ENCODE data around the gene MAN1A2.
A peak's percentile ranks its signal among the peaks of the same experiment; 100 is the strongest.
"Not testable (repeated sequence)": the region's sequence is repeated elsewhere in the genome, so short reads cannot be mapped to it uniquely, and the experiment has no call there.

Gene MAN1A2

GRCh38 chr1:117346206-117346928, 20.9 kb upstream of the MAN1A2 start:
- H3K36me3 Mint-ChIP-seq (ENCODE audit: low read depth), result no peaks in the 10 kb centered on the region
- H3K27me3 Mint-ChIP-seq (ENCODE audit: low read depth), result peaks cover 5% of the 10 kb centered on the region
- H3K4me1 Mint-ChIP-seq (ENCODE audit: low read depth), result peaks cover 6% of the 10 kb centered on the region
- H3K9me3 Mint-ChIP-seq, result no peaks in the 10 kb centered on the region
- H3K27ac Mint-ChIP-seq, result no peak overlapping the region
- no peak overlapping the region for H3K4me3 Mint-ChIP-seq

- no peak overlapping the region for H3K27ac Mint-ChIP-seq
- H3K36me3 Mint-ChIP-seq (ENCODE audit: low read depth), result peaks cover 2% of the 10 kb centered on the region
- no peak overlapping the region for H3K4me3 Mint-ChIP-seq
- H3K27me3 Mint-ChIP-seq (ENCODE audit: low read depth), result peaks cover 9% of the 10 kb centered on the region
- no peaks in the 10 kb centered on the region for H3K4me1 Mint-ChIP-seq (ENCODE audit: low read depth)
- no peaks in the 10 kb centered on the region for H3K9me3 Mint-ChIP-seq
These were observed 19.3 kb upstream of the MAN1A2 start for GRCh38 chr1:117347907-117348306.

DNA sequence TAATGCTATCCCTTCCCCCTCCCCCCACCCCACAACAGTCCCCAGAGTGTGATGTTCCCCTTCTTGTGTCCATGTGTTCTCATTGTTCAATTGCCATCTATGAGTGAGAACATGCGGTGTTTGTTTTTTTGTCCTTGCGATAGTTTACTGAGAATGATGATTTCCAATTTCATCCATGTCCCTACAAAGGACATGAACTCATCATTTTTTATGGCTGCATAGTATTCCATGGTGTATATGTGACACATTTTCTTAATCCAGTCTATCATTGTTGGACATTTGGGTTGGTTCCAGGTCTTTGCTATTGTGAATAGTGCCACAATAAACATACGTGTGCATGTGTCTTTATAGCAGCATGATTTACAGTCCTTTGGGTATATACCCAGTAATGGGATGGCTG, 14.6 kb upstream of the MAN1A2 start:
- not testable (repeated sequence) for H3K9me3 Mint-ChIP-seq; H3K4me3 Mint-ChIP-seq; H3K4me1 Mint-ChIP-seq (ENCODE audit: low read depth); H3K27ac Mint-ChIP-seq; H3K36me3 Mint-ChIP-seq (ENCODE audit: low read depth); H3K27me3 Mint-ChIP-seq (ENCODE audit: low read depth)

GRCh38 chr1:117357833-117358603, 9.2 kb upstream of the MAN1A2 start:
- H3K36me3 Mint-ChIP-seq (ENCODE audit: low read depth); H3K4me1 Mint-ChIP-seq (ENCODE audit: low read depth); H3K27me3 Mint-ChIP-seq (ENCODE audit: low read depth); H3K9me3 Mint-ChIP-seq; H3K4me3 Mint-ChIP-seq; H3K27ac Mint-ChIP-seq: not testable (repeated sequence)

DNA sequence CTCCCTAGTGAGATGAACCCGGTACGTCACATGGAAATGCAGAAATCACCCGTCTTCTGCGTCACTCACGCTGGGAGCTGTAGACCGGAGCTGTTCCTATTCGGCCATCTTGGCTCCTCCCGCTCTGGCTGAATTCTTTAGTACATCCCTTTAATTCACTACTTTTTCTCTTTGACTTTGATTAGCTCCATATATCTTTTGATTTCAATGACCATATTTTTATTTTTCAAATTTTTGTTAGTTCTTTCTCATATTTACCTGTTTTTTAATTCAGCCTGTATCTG, 8.7 kb upstream of the MAN1A2 start:
- not testable (repeated sequence) for H3K27ac Mint-ChIP-seq; H3K4me3 Mint-ChIP-seq; H3K27me3 Mint-ChIP-seq (ENCODE audit: low read depth); H3K9me3 Mint-ChIP-seq; H3K36me3 Mint-ChIP-seq (ENCODE audit: low read depth); H3K4me1 Mint-ChIP-seq (ENCODE audit: low read depth)

GRCh38 chr1:117359561-117360289, 7.5 kb upstream of the MAN1A2 start:
- H3K27ac Mint-ChIP-seq, result no peak overlapping the region
- H3K36me3 Mint-ChIP-seq (ENCODE audit: low read depth), result no peaks in the 10 kb centered on the region
- H3K4me3 Mint-ChIP-seq, result peak overlapping the region; percentile 9
- no peaks in the 10 kb centered on the region for H3K9me3 Mint-ChIP-seq
- peaks cover 16% of the 10 kb centered on the region for H3K4me1 Mint-ChIP-seq (ENCODE audit: low read depth)
- H3K27me3 Mint-ChIP-seq (ENCODE audit: low read depth), result peaks cover 3% of the 10 kb centered on the region

GRCh38 chr1:117362986-117363385, 4.3 kb upstream of the MAN1A2 start:
- Mint-ChIP-seq H3K9me3 (no peaks in the 10 kb centered on the region), H3K27ac (no peak overlapping the region), H3K4me3 (no peak overlapping the region), H3K27me3 (ENCODE audit: low read depth) (peaks cover 3% of the 10 kb centered on the region), H3K36me3 (ENCODE audit: low read depth) (peaks cover 3% of the 10 kb centered on the region), H3K4me1 (ENCODE audit: low read depth) (peaks cover 29% of the 10 kb centered on the region)

DNA sequence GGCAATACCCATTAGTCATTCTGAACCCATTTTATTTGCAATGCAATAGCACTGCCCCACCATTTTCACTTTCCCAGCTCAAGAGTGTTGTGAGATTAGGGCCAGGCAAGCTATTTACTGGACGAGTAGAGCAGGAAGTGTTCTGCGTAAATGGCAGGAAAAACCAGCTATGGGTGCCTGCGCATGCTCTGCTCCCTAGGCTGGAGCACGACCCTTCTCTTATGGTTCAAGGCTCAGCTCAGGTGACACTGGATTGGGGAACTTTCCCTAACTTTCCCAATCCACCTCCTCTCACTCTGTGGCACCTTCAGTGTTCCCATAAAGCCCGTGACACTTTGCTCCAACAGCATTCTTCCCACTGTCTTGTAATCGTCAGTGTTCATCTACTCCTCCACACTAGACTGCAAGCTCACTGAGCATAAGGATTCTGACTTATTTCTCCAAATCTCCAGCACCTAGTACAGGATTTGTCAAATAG, 3.6 kb upstream of the MAN1A2 start:
- no peak overlapping the region for H3K4me3 Mint-ChIP-seq
- peaks cover 35% of the 10 kb centered on the region for H3K4me1 Mint-ChIP-seq (ENCODE audit: low read depth)
- H3K9me3 Mint-ChIP-seq, result no peaks in the 10 kb centered on the region
- H3K27ac Mint-ChIP-seq, result no peak overlapping the region
- H3K27me3 Mint-ChIP-seq (ENCODE audit: low read depth), result peaks cover 3% of the 10 kb centered on the region
- peaks cover 3% of the 10 kb centered on the region for H3K36me3 Mint-ChIP-seq (ENCODE audit: low read depth)

DNA sequence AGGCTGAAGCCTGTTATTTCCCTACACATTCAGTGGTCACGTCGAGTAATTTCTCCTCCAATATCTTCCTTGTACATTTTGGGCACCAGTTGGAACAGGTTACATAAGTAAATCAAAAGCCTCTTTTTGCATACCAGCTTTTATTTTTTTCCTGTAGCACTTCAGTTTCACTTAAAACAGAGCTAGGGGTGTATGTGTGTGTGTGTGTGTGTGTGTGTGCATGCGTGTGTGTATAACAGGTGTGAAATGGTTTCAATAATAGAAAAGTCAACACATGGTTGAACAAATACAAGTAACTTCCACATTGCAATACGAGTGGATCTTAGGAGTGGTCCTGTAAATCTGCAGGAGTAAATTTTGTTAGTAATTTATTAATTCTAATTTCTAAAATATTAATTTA, 3.0 kb upstream of the MAN1A2 start:
- Mint-ChIP-seq H3K4me3 (no peak overlapping the region), H3K36me3 (ENCODE audit: low read depth) (peaks cover 3% of the 10 kb centered on the region), H3K27me3 (ENCODE audit: low read depth) (peaks cover 3% of the 10 kb centered on the region), H3K27ac (no peak overlapping the region), H3K4me1 (ENCODE audit: low read depth) (peaks cover 36% of the 10 kb centered on the region), H3K9me3 (no peaks in the 10 kb centered on the region)

DNA sequence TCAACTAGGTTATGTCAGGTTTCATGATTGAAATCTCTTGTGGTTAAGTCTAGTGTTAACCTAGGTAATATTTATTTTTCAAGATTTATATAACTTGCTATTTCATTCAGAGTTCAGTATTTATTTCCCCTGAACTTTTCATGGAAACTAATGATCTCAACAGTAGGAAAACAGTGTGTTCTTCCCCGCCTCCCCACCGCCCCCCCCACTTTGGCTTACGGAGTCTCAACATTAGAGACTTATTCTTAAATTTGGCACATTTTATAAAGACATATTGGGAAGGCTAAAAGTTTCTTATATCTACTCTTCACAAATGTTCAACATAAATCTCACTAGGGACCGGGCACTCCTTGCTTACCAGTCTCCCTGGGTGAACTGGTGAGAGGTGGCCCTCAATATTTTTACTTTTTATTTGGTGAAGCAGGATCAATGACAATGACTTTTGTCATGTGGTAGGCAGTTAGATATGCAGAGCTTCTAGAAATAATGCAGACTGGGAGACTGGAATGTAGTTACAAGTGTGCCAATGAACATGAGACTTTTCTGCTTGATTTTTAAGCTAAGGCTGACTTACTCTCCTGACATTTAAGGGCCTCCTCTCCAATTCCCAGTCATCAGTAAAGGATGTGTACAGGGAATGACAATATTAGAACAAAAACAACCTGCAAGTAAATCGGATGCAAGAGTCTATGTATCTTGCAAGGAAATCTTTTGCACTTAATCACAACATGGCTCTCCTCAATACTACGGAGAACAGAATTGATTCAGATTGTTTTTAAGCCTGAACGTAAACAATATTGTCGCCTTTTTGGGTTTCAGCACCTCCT, 1.7 kb upstream of the MAN1A2 start:
- peak overlapping the region; percentile 89 for H3K4me3 Mint-ChIP-seq
- peaks cover 38% of the 10 kb centered on the region for H3K4me1 Mint-ChIP-seq (ENCODE audit: low read depth)
- peak overlapping the region; percentile 94 for H3K27ac Mint-ChIP-seq
- no peaks in the 10 kb centered on the region for H3K9me3 Mint-ChIP-seq
- H3K27me3 Mint-ChIP-seq (ENCODE audit: low read depth), result peaks cover 3% of the 10 kb centered on the region
- H3K36me3 Mint-ChIP-seq (ENCODE audit: low read depth), result peaks cover 3% of the 10 kb centered on the region

DNA sequence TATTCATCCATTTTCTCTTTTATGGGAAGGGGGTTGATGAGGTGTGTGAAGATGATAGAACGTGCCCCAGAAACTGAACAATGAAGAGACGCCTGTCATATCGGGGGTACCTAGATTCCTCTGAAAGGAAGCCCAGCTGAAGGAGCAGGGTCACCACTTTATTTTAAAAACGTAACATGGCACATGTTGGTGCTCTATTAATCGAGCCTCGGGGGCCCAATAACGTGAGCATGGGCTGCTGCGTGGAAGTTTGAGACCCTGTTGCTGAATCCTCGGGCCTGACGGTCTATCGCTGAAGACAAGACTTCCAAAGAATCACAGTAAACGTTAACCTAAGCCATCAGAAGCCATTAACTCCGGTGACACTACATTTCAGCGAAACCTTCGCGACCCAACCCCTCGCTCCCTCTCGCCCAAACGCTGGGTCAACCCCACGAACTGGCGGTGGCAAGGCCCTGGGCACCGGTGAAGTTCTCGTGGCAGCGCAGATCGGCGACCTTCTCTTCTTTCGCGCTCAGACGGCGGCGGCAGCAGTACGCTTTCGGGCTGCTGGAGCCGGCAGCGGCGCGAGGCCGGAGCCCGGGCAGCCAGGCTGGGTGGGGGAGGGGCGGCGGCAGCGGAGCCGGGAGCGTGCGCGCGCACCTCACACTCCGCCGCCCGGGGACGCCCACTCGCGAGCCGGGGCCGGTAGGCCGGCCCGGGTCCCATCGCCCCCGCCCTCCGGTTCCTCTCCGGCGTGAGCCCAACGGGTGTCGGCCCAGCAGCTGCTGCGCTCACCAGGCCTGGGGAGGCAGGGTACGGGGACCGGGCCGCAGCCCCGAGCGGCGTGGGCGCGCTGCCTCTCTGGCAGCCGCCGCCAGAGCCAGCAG, 838 bp upstream of the MAN1A2 start:
- no peaks in the 10 kb centered on the region for H3K9me3 Mint-ChIP-seq
- peaks cover 42% of the 10 kb centered on the region for H3K4me1 Mint-ChIP-seq (ENCODE audit: low read depth)
- H3K27me3 Mint-ChIP-seq (ENCODE audit: low read depth), result no peaks in the 10 kb centered on the region

GRCh38 chr1:117368116-117369108, 1.2 kb downstream of the MAN1A2 start:
- Mint-ChIP-seq H3K27ac (peak overlapping the region; percentile 89), H3K36me3 (ENCODE audit: low read depth) (peaks cover 4% of the 10 kb centered on the region), H3K4me1 (ENCODE audit: low read depth) (peaks cover 51% of the 10 kb centered on the region), H3K9me3 (no peaks in the 10 kb centered on the region), H3K4me3 (peak overlapping the region; percentile 93), H3K27me3 (ENCODE audit: low read depth) (no peaks in the 10 kb centered on the region)

More for the DNA sequence above, 838 bp upstream of the MAN1A2 start:
- H3K36me3 Mint-ChIP-seq (ENCODE audit: low read depth), result peaks cover 3% of the 10 kb centered on the region
- H3K27ac Mint-ChIP-seq, result peak overlapping the region; percentile 94
- H3K4me3 Mint-ChIP-seq, result peak overlapping the region; percentile 89

DNA sequence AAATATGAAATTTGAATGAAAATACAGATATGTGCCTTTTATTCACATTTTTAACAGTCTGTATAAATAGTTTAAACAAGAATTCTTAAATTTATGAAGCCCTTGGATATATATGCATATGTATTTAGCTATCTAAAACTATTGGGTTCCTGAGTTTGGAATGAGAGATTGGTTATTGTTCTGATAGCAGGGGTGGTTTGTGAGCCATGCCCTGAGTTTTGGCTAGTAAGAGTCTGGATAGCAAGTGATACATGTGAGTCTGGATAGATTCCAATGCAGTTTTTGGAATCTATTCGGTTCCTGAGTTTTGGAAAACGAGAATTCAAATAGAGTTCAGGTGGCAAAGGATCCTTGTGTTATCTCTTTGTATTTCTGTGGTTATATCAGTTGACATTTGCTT, 2.8 kb downstream of the MAN1A2 start:
- Mint-ChIP-seq H3K27ac (no peak overlapping the region), H3K9me3 (no peaks in the 10 kb centered on the region), H3K27me3 (ENCODE audit: low read depth) (no peaks in the 10 kb centered on the region), H3K36me3 (ENCODE audit: low read depth) (peaks cover 4% of the 10 kb centered on the region), H3K4me1 (ENCODE audit: low read depth) (peaks cover 52% of the 10 kb centered on the region), H3K4me3 (peak overlapping the region; percentile 57)

Measured in T-helper 1 cell treated with Interleukin-12 subunit alpha and Interleukin-12 subunit beta and Interleukin-4 antibody, amounts not matched to agents 30 μg/mL and 1 μg/mL, for 36 hours (primary cell).